HG02759 (cell line): ENCODE data around the gene WWC1.
"Not testable (repeated sequence)": the region's sequence is repeated elsewhere in the genome, so short reads cannot be mapped to it uniquely, and the experiment has no call there.

ENCODE experiments used
- ATAC-seq: cut with Tn5 transposase; IDR thresholded peaks from one replicate; pipeline ENCODE4 v1.9.1; 2021; ENCODE audit warnings: mild to moderate bottlenecking, moderate library complexity; ENCODE audit not compliant: unreplicated experiment

The WWC1 gene

GRCh38 chr5:168285696-168286095 is 5.7 kb upstream of the WWC1 start:
- ATAC-seq: no peak

GRCh38 chr5:168286386-168286785 is 5.1 kb upstream of the WWC1 start:
- no peak for ATAC-seq

GRCh38 chr5:168286863-168287262 is 4.6 kb upstream of the WWC1 start:
- not testable (repeated sequence) for ATAC-seq

- ATAC-seq: no peak
These were observed 4.1 kb upstream of the WWC1 start for GRCh38 chr5:168287362-168287761.

- ATAC-seq: no peak
These were observed 2.8 kb upstream of the WWC1 start for GRCh38 chr5:168288349-168289245.

GRCh38 chr5:168290902-168291341 is 523 bp upstream of the WWC1 start:
- ATAC-seq: no peak

GRCh38 chr5:168291964-168292785 is 730 bp downstream of the WWC1 start:
- ATAC-seq: peak; percentile 29

- no peak for ATAC-seq
These were observed 1.6 kb downstream of the WWC1 start for GRCh38 chr5:168292786-168293696.

- ATAC-seq: no peak
These were observed 4.2 kb downstream of the WWC1 start for GRCh38 chr5:168295574-168296201.

- no peak for ATAC-seq
These were observed 5.2 kb downstream of the WWC1 start for GRCh38 chr5:168296682-168297081.

GRCh38 chr5:168298949-168299348 is 7.5 kb downstream of the WWC1 start:
- no peak for ATAC-seq

- ATAC-seq: no peak
These were observed 7.9 kb downstream of the WWC1 start for GRCh38 chr5:168299372-168299771.

GRCh38 chr5:168300326-168301182 is 9.1 kb downstream of the WWC1 start:
- no peak for ATAC-seq

GRCh38 chr5:168301593-168302390 is 10.3 kb downstream of the WWC1 start:
- no peak for ATAC-seq

GRCh38 chr5:168302785-168303184 is 11.3 kb downstream of the WWC1 start:
- ATAC-seq: no peak

- no peak for ATAC-seq
These were observed 12.1 kb downstream of the WWC1 start for GRCh38 chr5:168303393-168304025.

- ATAC-seq: no peak
These were observed 12.9 kb downstream of the WWC1 start for GRCh38 chr5:168304349-168304748.

- no peak for ATAC-seq
These were observed 13.8 kb downstream of the WWC1 start for GRCh38 chr5:168305281-168305680.
